Activated T-cell treated with anti-CD3 and anti-CD28 coated beads, Interleukin-2, amount 50 U/mL, for 72 hours (primary cell): ENCODE results near the gene CRABP2. TPM values are rescaled to one million over a fixed set of nuclear protein-coding genes. Genes with fewer than 3 reads are reported as not detected.

Source experiments
- ATAC-seq, 2 donors: fragments of 150-1000 bp; cut with Tn5 transposase; replicated peaks in 1 of 2; 2 replicates each; pipeline ENCODE4 v1.10.0; 2021; ENCODE audit warnings: moderate library complexity in 2 of 2, mild to moderate bottlenecking in 1 of 2
- DNase-seq, 2 donors: peaks; one replicate each; pipeline ENCODE4 v3.0.0; 2021 to 2022; ENCODE audit warnings: mixed read lengths in 1 of 2
- H3K27ac Mint-ChIP-seq: one replicate; pipeline ENCODE4 v1.8.0; 2022; ENCODE audit warnings: mild to moderate bottlenecking, moderate library complexity, mixed read lengths
- H3K27me3 Mint-ChIP-seq: one replicate; pipeline ENCODE4 v1.8.0; 2022; ENCODE audit warnings: low read depth, mixed read lengths
- H3K36me3 Mint-ChIP-seq, 2 donors: one replicate each; pipeline ENCODE4 v1.8.0; 2022; ENCODE audit warnings: mixed read lengths in 2 of 2, mild to moderate bottlenecking in 1 of 2; ENCODE audit not compliant: insufficient read depth in 2 of 2
- H3K4me1 Mint-ChIP-seq: one replicate; pipeline ENCODE4 v1.8.0; 2022; ENCODE audit warnings: low read depth, mixed read lengths
- H3K4me3 Mint-ChIP-seq, 2 donors: one replicate each; pipeline ENCODE4 v1.8.0; 2022; ENCODE audit warnings: mild to moderate bottlenecking in 2 of 2, mixed read lengths in 2 of 2, moderate library complexity in 2 of 2
- H3K9me3 Mint-ChIP-seq, 2 donors: one replicate each; pipeline ENCODE4 v1.8.0; 2022; ENCODE audit warnings: mixed read lengths in 2 of 2
- total RNA-seq, 2 donors: library from RNA; stranded (reverse); gene quantifications; one replicate each; pipeline ENCODE4 v1.2.3, GENCODE V29; 2022

The CRABP2 gene
- 1 to 10 TPM; 2.5 TPM for total RNA-seq

GRCh38 chr1:156705321-156705917, at the start of gene CRABP2:
TSS of gene CRABP2 (minus strand) at chr1:156705583. CDS start at chr1:156705446, 137 bp downstream.
- ATAC-seq: peak; percentile 41 to 44

DNA sequence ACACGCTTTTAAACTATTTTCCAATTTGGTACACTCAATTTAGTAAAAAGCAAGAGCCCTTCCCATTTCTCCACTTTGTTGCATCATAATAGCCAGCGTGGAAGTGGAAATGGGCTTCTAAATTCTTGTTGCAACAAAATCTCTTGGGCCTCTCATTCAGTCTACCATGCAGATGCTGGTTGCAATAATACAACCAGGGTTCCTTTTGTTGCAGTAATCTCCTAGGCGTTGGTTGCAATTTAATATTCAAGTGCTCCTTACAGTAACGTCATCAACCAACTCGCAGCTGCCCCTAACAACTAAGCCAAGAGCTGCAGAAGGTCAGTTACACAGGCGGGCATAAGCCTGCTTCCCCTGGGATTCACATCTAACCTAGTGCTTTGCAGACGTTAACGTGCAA, 48.8 kb upstream of the CRABP2 start:
- H3K27ac Mint-ChIP-seq: no peak overlapping the region
- H3K36me3 Mint-ChIP-seq: peaks cover 2 to 10% of the 10 kb centered on the region in 2 donors
- no peaks in the 10 kb centered on the region for H3K9me3 Mint-ChIP-seq

More at GRCh38 chr1:156705321-156705917, at the start of gene CRABP2:
- Mint-ChIP-seq H3K4me3 (peak within 1 kb of the TSS; percentile 94 to 95), H3K27me3 (peaks cover 44% of the 10 kb centered on the region), H3K36me3 (no peaks in the 10 kb centered on the region), H3K9me3 (no peaks in the 10 kb centered on the region), H3K4me1 (peaks cover 33% of the 10 kb centered on the region), H3K27ac (no peak within 1 kb of the TSS)
- DNase-seq: peak; percentile 29 to 38

GRCh38 chr1:156752843-156753482, 47.6 kb upstream of the CRABP2 start:
- H3K27ac Mint-ChIP-seq: peak overlapping the region; percentile 93
- H3K4me1 Mint-ChIP-seq: peaks cover 32% of the 10 kb centered on the region
- H3K36me3 Mint-ChIP-seq: peaks cover 4 to 10% of the 10 kb centered on the region in 2 donors
- no peaks in the 10 kb centered on the region for H3K27me3 Mint-ChIP-seq
- no peaks in the 10 kb centered on the region for H3K9me3 Mint-ChIP-seq
- H3K4me3 Mint-ChIP-seq: peak overlapping the region; percentile 85 to 93
- DNase-seq: no peak
- ATAC-seq: no peak

More for the DNA sequence above, 48.8 kb upstream of the CRABP2 start:
- Mint-ChIP-seq H3K4me1 (peaks cover 20% of the 10 kb centered on the region), H3K4me3 (no peak overlapping the region), H3K27me3 (no peaks in the 10 kb centered on the region)
- DNase-seq (no peak), ATAC-seq (no peak)

- peaks cover 4 to 10% of the 10 kb centered on the region in 2 donors for H3K36me3 Mint-ChIP-seq
- H3K27ac Mint-ChIP-seq: peak overlapping the region; percentile 93
- peaks cover 41% of the 10 kb centered on the region for H3K4me1 Mint-ChIP-seq
- ATAC-seq (peak; percentile 87 to 91), DNase-seq (peak; percentile 95 to 96)
- H3K4me3 Mint-ChIP-seq: peak overlapping the region; percentile 85 to 93
- no peaks in the 10 kb centered on the region for H3K27me3 Mint-ChIP-seq
- no peaks in the 10 kb centered on the region for H3K9me3 Mint-ChIP-seq
Measured at GRCh38 chr1:156751757-156752481, 46.5 kb upstream of the CRABP2 start.

DNA sequence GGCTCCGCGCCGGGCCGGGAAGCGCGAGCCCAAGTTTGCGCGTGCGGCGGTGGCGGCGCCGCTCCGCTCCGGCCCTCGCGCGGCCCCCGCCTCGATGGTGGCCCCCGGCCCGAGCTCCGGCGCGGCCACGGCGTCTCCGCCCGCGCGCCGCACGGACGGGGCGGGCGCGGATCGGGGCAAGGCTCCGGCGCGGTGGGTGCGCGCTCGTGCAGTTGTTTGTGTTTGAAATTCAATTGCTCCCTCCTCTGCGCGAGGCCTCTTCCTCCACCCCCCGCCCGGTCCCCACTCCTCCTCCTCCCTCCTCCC, 46.0 kb upstream of the CRABP2 start, which contains the start of gene HDGF:
Gene HDGF, minus strand, starts transcription at position 225 of the 306 bp plus-strand sequence. CDS start 246 bp downstream, outside the sequence.
- DNase-seq (no peak), ATAC-seq (no peak)
- Mint-ChIP-seq H3K27ac (peak within 1 kb of the TSS; percentile 93), H3K9me3 (no peaks in the 10 kb centered on the region), H3K4me3 (peak within 1 kb of the TSS; percentile 89 to 93), H3K4me1 (peaks cover 46% of the 10 kb centered on the region), H3K36me3 (peaks cover 4 to 10% of the 10 kb centered on the region in 2 donors), H3K27me3 (no peaks in the 10 kb centered on the region)

DNA sequence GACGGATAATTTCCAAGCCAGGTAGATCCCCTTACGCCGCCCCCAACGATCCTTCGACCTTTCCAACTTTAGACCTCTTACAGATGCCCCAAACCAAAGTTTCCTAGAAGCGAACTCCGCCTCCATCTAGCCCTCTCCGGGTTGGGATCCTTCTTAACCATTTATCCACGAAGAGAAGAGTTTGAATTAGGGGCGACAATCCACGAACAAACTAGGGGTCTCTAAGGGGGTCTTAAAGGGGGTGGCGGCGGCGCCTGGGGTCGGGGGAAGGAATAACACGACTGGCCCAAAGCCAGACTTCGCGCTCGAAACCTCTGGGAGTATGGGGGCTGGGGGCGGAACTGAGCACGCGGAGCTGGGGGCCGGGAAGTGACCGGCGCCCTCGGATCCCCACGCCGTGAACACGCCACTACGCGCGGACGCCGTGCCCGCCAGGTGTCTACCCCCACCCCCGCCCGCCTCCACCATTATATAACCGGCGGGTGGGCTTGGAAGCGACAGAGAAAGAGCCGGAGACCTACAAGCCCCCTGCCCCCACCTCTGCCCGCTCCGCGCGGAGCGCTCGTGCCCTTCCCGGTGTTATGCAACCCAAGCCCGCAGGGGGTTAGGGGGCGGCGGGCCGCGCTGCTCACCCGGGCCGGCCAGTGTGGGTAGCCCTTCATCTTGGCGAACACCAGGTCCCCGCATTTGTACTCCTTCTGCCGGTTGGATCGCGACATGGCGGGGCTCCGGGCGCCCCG, 45.5 kb upstream of the CRABP2 start:
- no peaks in the 10 kb centered on the region for H3K27me3 Mint-ChIP-seq
- DNase-seq: peak; percentile 50 to 55
- H3K4me1 Mint-ChIP-seq: peaks cover 51% of the 10 kb centered on the region
- peak; percentile 25 to 37 for ATAC-seq
- H3K9me3 Mint-ChIP-seq: no peaks in the 10 kb centered on the region
- peaks cover 6 to 10% of the 10 kb centered on the region in 2 donors for H3K36me3 Mint-ChIP-seq
- H3K4me3 Mint-ChIP-seq: peak overlapping the region; percentile 89 to 92
- peak overlapping the region; percentile 93 for H3K27ac Mint-ChIP-seq

- peak overlapping the region; percentile 89 to 92 for H3K4me3 Mint-ChIP-seq
- DNase-seq (peak; percentile 50 to 58), ATAC-seq (peak; percentile 4 to 7)
- no peaks in the 10 kb centered on the region for H3K9me3 Mint-ChIP-seq
- peaks cover 58% of the 10 kb centered on the region for H3K4me1 Mint-ChIP-seq
- H3K27me3 Mint-ChIP-seq: no peaks in the 10 kb centered on the region
- peak overlapping the region; percentile 93 for H3K27ac Mint-ChIP-seq
- H3K36me3 Mint-ChIP-seq: peaks cover 12 to 13% of the 10 kb centered on the region in 2 donors
Measured at GRCh38 chr1:156750191-156750672, 44.8 kb upstream of the CRABP2 start.

- Mint-ChIP-seq H3K36me3 (peaks cover 12 to 13% of the 10 kb centered on the region in 2 donors), H3K4me3 (peak overlapping the region; percentile 89 to 92), H3K4me1 (peaks cover 60% of the 10 kb centered on the region), H3K27ac (peak overlapping the region; percentile 93), H3K9me3 (no peaks in the 10 kb centered on the region), H3K27me3 (no peaks in the 10 kb centered on the region)
- ATAC-seq (no peak), DNase-seq (no peak)
Measured at GRCh38 chr1:156749419-156750118, 44.2 kb upstream of the CRABP2 start.

DNA sequence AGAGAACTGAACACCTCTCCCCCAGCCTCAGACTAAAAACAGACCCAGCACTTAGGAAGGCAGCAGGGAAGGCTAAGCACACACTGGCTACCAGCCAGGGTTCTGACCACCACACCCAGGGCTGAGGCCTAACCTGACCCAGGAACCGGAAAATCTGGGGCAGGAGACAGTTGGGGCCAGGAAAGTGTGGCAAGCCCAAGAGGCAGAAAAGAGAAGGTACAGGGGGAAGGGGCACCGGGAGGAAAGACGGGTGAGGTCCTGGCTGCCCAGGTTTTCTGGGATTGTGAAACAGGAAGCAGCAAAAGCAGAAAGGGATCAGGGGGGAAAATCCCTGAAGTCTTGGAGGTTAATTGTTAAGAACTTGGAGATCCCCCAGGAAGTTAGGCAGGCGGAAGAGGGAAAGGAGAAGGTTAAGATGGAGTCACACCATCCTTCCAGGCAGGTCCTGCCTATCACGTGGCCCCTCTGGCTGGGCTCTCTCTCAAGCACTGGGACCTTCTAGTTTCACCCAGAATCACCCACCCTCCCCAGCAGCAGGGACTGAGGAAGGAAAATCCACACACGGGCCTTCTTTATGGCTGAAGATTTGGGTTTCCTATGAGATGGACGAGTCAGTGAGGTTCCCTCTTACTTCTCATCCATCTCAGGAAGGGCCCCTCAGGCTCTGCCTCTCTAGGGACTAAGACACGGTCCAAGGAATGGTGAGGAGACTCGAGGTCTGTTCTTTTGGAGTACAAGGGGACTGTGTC, 43.5 kb upstream of the CRABP2 start:
- no peak for ATAC-seq
- H3K27me3 Mint-ChIP-seq: no peaks in the 10 kb centered on the region
- H3K36me3 Mint-ChIP-seq: peaks cover 15% of the 10 kb centered on the region in 2 donors
- peak overlapping the region; percentile 89 to 92 for H3K4me3 Mint-ChIP-seq
- no peaks in the 10 kb centered on the region for H3K9me3 Mint-ChIP-seq
- H3K27ac Mint-ChIP-seq: peak overlapping the region; percentile 93
- peaks cover 61% of the 10 kb centered on the region for H3K4me1 Mint-ChIP-seq
- peak in 1 of 2 donors; percentile 32 for DNase-seq

DNA sequence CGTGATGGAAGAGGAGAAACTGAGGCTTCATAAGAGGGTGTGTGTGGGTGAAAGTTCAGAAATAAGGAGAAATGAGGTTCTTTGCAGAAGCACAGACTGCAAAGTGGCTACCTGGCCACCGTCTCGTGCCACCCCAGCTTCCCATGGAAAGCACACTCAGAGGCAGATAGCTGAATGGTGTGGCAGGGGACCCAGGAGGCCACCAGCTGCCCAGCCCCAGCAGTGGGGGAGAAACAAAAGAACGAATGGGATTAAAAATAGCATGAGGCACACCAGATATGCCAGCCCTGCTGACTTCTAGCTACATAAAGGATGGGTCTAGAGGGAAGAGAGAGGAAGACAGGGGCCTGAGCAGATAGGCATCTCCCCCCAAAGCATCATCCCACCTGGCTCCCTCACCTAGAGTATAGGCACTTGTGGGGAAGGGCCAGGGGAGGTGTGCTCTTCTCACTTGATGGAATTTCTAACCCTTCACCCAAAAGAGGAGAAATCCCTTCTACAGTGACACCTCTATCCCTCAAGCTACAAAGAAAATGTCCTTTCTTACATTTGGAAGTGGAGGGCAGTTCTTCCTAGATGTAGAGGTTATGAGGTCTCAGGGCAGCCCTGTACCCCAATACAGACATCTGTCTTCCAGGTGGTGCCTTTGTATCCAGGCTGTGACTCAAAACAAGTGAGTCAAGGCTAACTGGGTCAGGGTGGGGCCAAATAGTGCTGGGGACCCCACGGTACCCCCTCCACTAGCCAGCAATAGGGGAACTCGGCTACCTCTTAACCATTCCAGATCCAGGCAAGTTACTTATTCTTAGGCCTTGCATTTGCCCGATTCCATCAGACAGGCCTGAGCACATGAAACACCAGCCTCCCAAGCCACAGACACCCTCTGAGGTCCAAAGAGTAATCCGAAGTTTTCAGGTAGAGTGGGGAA, 42.6 kb upstream of the CRABP2 start:
- Mint-ChIP-seq H3K9me3 (no peaks in the 10 kb centered on the region), H3K4me1 (peaks cover 59% of the 10 kb centered on the region)

More for the DNA sequence above, 42.6 kb upstream of the CRABP2 start:
- no peak for ATAC-seq
- H3K27me3 Mint-ChIP-seq: no peaks in the 10 kb centered on the region
- peaks cover 15 to 17% of the 10 kb centered on the region in 2 donors for H3K36me3 Mint-ChIP-seq
- DNase-seq: no peak
- peak overlapping the region; percentile 93 for H3K27ac Mint-ChIP-seq
- peak overlapping the region; percentile 89 to 92 for H3K4me3 Mint-ChIP-seq
